Stimulated activated CD8-positive, alpha-beta memory T cell treated with anti-CD3 and anti-CD28 coated beads, Interleukin-4, amount 100 ng/mL, for 24 hours (primary cell): Measurements from ENCODE around the gene C6orf132.
"Not testable (repeated sequence)": the region's sequence is repeated elsewhere in the genome, so short reads cannot be mapped to it uniquely, and the experiment has no call there.

Experiments used
- DNase-seq: peaks from one replicate; pipeline ENCODE4 v3.0.0-alpha.2; 2020; ENCODE audit warnings: low read depth

Gene C6orf132

DNA sequence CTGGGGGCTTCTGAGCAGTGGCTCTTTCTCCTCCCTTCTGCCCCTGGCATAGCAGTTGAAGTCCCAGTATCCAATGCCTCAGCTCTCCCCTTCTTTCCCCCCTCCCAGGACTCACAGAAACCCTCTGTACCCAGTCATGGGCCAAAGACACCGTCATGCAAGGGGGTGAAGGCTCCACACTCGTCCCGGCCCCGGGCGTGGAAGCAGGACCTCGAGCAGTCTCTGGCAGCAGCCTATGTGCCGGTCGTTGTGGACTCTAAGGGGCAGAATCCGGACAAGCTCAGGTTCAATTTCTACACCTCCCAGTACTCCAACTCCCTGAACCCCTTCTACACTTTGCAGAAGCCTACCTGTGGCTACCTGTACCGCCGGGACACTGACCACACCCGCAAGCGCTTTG is 20.4 kb upstream of the C6orf132 start:
- DNase-seq, result no peak

DNA sequence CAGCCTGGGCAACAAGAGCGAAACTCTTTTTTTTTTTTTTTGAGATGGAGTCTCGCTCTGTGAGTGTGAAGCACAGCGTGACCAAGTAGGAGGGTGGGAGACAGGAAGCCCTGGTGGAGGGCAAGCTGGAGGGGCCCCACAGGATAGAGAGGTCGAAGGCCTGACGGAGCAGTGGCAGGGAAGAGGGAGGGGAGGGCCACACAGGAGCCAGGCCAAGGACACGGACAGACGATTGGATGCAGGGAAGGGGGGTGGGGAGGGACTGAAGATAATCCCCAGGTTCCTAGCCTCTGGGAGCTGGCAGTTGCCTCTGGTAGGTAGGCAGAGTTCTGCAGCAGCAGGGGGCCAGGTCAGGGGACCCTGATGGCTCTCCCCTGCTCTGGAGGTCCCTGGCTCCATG is 20.0 kb upstream of the C6orf132 start:
- DNase-seq, result no peak

DNA sequence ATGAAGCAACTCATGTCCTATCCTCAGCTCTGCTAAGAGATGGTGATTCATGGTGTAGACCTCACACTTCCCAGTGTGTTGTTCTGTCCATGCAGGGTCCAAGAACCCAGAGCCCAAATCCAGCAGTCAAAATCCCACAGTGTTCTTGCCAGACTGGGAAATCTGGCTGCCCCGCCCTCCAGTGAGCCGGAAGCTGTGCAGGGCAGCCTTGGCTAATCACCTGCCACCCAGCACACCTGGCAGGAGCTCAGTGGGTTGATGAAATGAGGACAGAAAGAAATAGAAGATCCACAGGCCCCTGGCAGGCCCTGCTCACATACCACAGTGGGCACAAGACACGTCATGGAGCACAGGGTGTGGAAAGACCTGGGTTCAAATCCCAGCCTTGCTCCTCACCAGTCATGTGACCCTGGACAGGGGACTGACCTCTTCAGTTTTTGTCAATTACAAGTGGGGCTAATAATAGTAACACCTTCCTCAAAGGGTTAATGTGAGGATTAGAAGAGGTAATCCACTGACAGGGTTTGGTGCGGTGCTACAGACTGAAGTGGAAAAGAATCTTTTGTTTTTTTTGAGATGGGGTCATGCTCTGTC is 17.1 kb upstream of the C6orf132 start:
- DNase-seq, result no peak

DNA sequence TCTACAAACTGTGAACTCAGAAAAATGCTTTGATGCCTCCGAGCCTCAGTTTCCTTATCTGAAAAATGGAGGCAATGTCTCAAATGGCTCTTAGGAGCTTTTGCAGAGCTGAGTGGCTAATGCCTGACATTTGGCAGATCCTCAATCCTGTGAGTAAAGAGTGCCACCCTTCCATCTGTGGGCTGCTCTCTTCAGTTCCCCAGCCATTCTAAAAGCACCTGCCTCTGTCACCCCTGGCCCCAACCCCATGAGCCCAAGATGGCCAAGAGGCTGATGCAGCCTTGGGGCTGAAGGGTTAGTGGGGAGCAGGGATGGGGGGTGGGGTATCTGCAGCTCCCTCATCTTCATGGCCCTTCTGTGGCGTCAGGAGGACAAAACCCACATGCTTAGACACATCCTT is 16.2 kb upstream of the C6orf132 start:
- no peak for DNase-seq

DNA sequence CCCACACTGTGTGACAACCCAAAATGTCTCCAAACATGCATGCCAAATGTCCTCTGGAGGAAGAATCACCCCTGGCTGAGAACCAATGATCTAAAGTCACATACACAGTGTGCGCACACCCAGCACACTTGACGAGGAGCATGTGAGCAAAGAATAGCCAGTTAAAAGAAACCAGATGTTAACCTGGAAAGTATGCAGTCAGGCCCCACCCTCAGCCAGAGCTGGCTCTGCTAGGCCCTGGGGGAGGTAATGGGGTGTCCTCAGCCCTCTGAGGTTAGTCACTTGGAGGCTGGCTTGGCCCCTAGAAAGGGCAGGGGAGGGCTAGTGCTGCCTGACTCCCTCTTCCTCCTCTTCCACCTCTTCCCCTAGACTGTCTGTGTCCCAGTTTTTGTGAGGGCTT is 15.6 kb upstream of the C6orf132 start:
- no peak for DNase-seq

DNA sequence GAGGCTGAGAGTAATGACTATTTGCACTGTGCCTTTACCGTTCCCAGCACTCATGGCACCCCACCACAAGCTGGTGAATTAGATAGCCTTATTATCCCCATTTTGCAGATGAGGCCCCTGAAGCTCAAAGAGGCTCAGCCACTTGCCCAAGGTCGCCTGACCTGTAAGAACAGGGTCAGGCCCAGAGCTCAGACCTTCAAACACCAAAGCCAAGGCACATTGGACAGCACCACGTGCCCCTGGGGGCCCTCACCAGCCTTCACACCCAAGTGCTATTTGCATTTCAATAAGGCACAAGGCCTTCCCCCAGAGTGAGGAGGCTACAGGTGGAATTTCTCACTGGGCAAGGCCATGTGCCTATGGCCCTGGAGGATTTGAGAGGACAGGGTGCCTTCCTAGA is 14.2 kb upstream of the C6orf132 start:
- no peak for DNase-seq

DNA sequence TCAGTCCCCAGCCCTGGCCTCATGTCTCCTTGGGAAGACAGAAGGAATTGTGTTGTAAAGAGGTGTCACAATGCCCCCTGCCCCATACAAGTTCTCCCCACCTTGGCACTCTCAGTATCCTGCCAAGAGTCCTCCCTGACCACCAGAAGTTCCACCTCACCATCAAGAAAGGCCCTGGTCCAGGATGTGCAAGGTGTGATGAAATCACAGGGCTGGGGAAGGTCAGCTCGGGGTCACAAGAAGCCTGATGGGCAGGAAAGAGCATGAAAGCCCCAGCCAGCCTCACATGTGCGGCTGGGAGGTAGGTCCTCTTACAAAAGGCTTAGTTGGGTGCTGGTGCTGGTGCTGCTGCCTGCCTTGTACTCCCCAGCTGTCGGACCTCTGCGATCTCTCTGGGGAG is 12.9 kb upstream of the C6orf132 start:
- DNase-seq, result no peak

DNA sequence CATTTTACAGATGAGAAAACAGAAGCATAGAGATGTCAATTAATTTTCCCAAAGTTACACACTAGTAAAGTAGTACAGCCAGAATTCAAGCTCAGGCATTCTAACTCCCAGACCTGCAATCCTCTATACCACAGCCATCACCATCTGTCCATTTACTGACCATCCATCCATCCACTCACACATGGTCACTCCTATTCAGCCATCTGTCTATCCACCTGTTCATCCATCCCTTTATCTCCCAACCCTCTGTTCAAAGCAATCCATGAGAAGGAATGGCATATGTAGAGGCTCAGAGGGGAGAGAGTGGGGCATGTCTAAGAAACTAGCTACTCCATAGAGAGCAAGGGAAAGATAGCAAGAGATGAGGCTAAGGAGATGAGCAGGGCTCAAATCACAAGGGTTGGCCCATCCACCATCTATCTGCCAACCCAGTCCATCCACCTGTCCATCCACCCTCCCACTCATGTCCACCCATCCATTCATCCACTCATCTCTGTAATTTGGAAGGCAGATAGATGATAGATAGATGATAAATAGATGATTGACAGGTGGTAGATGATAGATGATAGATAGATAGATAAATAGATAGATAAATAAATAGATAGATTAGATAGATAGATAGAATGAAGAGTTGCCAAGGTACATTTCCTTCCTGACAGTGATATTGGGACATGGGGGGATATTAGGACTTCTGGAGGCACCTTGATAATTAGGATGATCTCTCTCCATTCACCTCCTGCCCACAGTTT is 12.2 kb upstream of the C6orf132 start:
- DNase-seq, result no peak

DNA sequence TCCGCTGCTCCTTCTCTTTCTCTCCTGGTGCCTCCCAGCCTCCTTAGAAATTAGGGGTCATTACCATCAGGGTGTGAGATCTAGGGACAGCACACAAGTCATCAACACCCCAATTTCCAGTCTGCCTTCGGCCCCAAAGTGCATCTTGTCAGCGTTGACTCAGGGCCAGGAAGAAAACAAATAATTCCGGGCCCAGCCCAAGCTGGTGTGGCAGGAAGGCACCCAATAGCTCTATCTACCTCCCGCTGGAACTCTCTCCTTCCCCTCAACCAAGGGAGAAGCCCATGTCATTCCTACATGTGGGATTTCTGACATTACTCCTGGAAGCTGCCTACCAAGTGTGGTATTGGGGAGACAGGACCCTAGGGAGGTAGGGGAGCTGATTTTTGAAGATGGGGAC is 11.5 kb upstream of the C6orf132 start:
- no peak for DNase-seq

DNA sequence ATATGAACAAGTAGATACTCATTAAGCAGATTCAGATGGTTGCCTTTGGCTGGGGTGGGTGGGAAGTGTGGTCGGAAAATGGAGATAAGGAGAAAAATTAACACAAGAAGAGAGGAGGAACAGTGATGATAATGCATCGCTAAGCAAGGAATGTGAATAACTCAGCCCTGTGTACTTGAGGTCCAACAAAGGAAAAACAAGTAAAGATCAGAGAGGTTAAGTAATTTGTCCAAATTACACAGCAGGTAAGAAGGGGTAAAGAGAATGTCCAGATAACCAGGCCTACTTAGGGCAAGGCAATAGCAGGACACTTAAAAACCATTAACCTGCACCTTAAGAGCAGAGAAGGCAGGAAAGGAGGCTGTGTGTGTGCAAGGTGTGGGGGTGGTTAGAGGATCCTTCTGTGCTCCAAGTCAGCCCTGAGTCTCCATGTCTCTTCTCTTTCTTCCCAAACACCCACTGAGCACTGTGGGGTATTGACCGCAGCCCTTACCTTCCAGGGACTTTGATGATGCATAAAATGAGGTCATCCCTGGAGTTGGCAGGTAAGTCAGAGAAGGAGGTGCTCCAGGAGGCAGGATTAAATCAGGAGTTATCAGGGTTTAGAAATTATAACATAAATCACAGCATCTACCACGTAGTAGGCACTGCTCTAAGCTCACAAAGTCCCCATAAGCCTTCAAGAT is 10.3 kb upstream of the C6orf132 start:
- DNase-seq, result not testable (repeated sequence)

DNA sequence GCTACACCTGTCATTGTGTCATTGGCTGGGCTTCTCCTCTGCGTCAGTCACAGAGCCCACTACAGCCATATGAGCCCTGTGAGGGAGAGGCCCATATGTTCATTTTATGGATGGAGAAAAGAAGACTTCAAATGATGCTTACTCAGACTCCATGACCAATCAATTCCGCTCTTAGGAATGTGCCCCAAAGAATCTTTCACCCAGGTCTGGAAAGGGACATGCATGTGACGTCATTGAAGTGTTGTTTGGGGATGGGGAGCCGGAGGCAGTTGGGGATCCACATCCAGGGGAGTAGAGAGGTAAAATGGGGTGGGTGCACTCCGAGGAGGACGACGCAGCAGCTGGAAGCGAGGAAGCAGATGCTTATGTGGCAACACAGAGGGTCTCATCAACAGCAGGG is 9.6 kb upstream of the C6orf132 start:
- no peak for DNase-seq

DNA sequence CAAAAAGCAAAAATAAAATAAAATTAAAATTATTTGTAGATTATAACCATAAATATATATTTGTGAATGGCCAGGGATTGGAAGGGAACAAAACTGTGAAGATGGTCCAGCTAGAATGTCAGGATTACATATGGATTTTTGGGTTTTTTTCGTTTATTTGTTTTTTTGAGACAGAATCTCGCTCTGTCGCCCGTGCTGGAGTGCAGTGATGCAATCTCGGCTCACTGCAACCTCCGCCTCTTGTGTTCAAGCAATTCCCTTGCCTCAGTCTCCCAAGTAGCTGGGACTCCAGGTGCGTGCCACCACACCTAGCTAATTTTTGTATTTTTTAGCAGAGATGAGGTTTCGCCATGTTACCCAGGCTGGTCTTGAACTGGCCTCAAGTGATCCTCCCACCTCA is 7.8 kb upstream of the C6orf132 start:
- DNase-seq, result no peak

DNA sequence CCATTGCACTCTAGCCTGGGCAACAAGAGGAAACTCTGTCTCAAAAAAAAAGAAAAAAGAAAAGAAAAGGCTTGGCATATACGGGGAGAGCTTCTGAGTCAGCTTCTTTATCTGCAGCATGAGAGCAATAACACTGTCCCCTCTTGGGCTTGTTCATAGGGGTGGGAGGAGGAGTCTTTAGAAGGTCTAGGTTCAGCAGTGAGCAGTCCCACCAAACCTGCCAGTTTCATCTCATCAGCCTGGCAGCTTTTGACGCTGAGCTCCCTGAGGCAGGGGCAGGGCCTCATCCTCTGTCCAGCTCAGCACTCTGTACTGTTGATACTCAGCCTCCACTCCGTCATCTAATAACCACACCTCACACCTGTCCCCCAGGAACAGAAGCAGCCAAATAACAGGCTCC is 5.6 kb upstream of the C6orf132 start:
- DNase-seq, result no peak

DNA sequence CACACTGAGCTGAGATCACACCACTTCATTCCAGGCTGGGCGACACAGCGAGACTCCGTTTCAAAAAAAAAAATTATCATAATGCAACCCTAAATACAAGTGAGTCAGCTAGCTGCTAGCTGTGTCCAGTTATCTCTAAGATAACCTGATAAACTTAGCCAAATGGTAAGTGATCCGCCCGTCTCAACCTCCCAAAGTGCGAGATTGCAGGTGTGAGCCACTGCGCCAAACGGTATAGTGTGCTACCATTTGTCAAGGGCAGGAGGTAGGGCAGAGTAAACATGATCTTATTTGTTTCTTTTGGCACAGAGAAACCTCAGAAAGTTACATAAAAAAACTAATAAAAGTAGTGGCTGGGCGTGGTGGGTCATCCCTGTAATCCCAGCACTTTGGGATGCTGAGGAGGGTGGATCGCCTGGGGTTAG is 4.7 kb upstream of the C6orf132 start:
- no peak for DNase-seq

DNA sequence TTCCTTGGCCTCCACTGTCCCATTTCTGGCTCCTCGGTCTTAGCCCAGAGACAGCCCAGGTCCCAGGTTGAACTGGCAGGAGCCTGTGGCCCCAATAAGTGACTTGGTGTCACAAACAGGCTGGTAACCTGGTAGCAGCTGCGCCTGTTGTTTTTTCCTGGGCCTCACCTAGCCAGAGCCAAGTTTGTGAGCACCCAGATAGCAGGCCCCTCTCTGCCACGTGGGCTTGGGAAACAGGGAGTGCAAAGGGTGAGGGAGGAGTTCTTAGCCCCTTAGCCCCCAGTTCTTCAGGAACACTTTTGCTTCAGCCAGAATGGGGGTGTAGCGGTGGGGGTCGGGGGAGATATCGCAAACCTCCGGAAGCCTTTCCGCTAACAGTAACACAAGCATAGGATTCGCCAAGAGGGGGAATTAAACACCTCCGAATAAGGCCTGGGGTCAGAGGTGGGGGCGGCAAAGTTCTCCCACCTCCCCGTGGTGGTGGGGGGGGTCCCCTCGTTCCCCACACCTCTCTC is 760 bp downstream of the C6orf132 start:
- DNase-seq, result no peak

DNA sequence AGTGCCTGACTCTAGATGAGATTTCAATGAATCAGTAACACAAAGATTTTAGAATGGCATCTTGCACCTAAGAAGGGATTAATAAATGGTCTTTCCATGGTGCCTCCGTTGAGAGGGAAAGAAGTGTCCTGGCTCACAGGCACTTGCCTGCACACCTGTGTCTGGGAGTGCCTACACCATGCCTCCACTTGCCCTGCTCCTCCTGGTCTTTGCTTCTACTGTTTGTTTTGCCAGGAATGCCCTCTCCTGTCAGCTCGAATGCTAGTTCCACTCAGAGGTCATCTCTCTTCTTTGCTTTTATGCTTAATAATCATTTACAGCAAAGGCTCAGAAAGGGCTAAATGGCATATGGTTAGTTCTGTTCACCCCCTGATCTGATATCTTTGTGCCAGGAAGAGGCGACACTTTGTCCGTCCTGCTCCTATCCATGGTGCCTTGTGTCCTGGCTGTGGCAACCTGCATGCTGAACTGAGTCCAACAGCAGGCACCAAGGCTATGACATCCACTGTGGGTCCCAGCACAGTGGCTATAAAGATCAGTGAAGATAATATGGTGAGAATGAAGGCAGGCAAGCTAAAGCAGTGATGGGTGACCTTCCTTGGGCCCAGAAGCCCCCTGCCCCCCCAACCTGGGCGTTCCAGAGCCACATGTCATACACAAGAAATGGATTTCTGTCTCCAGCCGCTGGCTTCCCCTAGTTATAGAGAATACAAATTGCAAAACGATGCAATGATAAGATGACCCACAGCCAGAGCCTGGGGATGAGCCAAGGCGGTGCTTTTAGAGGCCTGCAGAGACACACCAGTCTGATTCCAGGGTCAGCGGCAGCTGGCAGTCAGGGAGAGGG is 1.4 kb downstream of the C6orf132 start:
- DNase-seq, result no peak

DNA sequence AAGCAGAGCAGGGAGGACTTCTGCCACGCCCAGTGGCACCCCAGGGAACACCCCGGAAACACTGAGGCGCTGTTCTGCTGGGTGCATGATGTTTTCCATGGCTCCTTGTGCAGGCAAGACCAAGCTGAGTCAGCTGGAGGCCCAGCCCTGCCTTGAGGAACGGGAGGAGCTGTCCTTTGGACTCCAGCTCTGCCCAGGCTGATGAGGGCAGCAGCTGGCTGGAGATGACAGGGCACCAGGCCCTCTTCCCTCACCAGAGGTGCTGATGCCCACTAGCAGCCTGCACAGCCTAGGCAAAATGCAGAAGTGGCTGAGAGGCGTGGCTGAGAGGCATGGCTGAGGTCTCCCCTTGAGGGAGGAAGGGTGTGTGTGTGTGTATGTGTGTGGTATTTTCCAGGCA is 2.4 kb downstream of the C6orf132 start:
- no peak for DNase-seq

DNA sequence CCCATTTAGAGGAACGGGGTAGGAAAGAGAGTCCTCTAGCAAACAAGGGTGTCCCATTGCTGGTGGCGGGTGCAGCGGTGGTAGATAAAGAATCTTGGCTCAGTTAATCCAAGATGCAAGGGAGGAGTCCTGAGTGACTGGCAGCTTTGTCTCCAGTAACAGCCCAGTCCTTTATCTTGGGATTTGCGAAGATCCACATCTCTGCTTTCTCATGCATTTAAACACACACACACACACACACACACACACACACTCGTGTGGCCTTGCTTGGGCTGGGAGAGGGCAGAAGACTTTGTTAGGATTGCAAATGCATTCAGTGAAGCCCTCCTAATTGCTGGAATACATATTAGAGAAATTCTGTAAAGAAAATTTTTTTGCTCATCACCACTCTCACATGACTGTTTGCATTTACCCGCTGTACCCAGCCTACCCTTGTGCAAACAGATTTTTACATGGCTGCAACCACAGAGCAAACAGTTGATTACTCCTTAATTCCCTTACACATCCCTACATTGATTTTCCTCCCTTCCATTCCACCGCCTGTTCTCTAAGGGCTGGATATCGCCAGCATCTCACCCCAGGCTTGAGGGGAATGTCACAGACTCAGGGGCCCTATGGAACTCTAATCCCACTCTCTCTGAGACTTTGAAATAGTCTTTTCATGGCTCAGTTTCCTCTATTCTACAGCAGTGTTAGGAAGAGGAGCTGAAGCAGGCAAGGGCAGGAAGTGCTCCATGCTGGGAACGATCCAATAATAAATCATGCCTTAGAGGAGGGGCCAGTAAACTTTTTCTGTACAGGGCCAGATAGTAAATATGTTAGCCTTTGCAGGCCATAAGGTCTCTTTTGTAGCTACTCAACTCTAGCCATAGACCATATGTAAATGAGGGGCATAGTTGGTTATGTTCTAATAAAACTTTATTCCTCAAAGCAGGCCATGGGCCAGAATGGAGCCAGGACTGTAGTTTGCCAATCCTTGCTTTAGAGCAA is 3.5 kb downstream of the C6orf132 start:
- DNase-seq, result no peak

DNA sequence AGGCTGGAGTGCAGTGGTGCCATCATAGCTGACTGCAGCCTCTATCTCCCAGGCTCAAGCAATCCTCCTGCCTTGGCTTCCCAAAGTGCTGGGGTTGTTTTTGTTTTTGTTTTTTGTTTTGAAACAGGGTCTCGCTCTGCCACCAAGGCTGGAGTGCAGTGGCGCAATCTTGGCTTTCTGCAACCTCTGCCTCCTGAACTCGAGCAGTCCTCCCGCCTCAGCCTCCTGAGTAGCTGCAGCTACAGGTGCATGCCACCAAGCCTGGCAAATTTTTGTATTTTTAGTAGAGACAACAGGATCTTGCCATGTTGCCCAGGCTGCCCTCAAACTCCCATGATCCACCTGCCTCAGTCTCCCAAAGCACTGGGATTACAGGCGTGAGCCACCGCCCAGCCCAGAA is 4.2 kb downstream of the C6orf132 start:
- DNase-seq, result no peak

DNA sequence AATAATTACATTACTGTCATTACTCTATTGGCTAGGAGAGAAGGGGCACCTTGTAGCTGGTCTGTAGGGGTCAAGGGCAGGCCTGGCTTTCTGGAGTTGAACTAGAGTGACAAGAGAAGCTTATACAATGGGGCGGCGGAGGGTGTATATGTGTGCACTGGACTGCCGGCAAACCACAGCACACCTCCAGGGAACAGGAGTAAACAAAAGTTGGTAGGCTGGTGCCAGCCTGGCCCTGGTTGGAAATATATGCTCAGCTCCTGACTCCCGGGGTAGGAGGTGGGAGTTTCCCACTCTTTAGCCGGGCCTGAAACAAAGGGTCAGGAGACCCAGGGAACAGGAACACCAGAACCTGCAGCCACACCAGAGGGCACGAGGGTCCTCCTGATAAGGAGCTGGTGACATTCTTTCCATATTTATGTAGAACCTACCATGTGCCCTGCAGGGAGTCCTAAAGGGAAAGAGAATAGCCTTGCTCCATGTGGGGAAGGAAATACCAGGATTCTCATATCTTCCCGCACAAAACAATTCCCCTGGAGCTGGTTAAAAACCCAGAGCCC is 5.1 kb downstream of the C6orf132 start:
- DNase-seq, result no peak
